ENCODE results near the gene LCN2.

Gene LCN2

DNA sequence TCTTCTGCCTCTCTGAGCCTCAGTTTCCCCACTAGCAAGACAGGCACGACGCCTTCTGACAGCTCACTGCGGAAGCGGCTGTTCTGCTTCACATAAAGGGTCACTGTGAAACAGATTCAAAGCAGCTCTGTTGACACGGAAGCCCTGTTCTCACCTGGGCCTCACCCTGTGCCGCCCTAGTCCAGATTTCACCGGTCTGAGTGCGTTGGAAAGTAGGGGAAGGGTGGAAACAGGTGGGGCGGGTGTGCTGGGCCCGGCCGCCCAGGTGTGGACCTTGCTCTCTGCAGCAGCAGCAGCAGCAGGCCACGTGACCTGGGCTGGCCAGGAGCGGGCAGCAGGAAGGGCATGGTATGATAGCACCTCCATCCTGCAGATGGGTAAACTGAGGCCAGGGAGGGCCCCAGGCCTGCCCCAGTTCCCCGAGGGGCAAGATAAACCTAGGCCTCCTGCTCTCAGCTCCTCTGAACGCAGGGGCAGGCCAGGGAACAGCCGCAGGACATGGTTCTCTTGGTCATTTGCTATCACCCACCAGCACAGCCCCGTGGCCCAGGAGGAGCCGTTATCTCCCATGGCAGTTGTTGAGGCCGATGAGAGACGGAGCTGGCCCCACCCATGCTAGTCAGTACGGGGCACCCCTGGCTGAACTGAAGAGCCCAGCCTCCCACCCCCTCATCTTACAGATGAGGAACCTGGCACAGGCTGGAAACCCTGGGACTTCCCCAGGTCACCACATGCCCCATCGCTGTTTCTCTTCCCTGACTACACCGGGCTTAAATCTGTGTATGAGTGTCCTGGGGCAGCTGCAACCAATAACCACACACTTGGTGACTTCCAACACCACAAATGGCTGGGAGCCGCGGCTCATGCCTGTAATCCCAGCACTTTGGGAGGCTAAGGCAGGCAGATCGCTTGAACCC, 33.8 kb upstream of the LCN2 start:
- DNase-seq, result no peak

DNA sequence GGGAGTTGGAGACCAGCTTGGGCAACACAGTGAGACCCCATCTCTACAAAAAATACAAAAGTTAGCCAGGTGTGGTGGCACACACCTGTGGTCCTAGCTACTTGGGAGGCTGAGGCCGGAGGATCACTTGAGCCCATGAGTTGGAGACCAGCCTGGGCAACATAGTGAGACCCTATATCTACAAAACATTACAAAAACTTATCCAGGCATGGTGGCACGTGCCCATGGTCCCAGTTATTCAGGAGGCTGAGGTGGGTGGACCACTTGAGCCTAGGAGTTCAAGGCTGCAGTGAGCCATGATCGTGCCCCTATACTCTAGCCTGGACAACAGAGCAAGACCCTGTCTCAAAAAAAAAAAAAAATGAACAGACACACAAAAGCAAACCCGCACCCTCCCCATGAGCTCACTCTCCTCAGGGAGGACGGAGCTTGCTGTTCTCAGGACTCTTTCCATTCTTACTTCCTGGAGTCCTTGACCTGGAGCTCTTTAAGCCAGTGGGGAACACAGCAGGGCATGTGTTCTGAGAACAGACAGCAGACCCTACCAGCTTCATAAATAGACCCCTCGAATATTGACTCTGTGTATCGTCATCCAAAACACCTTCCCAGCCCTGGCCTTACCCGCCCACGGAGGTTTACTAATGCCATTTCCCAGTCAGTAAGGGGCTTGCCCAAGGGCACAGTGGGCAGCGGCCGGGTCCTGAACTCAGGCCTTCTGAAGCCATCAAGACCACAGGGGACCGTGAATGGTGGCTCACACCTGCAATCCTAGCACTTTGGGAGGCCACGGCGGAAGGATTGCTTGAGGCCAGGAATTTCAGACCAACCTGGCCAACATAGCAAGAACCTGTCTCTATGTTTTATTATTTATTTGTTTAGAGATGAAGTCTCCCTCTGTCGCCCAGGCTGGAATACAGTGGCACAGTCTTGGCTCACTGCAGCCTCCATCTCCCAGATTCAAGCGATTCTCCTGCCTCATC, 32.9 kb upstream of the LCN2 start:
- no peak for DNase-seq

DNA sequence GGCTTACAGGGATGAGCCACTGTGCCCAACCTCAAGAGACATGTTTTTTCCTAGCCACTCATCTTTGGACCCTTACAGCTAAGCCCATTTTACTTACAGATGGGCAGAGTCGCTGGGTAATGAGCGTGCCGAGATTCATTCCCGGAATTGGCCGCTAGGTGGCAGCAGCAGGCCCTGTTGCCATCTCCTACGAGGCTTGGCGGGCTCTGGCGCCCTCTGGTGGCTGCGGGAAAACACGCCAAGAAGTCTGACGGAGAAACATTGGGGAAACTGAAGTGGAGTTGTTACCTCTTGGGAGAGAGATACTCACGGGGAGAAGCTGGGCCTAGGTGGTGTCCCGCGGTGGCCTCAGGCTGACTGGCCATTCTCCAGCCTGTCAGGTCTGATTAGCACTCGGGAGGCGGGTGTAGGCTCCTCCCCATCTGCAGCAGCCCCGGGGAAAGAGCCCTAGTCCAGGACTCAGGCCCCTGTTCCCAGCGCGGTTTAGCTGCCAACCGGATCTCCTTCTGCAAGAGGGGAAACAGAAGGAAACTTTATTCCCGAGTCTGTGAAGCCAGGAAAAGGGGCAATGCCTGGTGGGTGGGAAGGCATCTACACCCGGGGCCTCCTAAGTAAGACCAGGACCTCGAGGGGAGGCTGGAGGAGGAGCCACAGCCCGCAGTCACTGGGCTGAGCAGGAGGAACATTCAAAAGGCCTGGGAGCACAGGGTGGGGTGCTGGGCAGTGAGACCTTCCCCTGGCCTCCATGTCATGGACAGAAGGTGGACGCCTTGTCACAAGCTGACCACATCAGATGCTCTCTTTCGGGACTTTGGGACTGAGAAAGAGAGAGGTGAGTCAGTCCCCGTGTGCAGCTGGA, 31.4 kb upstream of the LCN2 start:
- DNase-seq, result peak; percentile 97

DNA sequence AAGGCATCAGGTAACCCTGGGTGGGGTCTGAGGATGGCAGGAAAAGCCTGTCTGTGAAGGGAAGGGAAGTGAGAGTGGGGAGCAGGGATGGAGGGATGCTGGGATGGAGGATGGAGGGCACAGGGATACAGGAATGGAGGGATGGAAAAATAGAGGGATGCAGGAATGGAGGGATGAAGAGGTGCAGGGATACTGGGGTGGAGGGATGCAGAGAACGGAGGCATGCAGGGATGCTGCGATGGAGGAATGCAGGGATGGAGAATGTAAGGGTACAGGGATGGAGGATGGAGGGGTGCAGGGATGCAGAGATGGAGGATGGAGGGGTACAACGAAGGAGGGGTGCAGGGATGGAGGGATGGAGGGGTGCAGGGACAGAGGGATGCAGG, 30.8 kb upstream of the LCN2 start:
- DNase-seq, result no peak

DNA sequence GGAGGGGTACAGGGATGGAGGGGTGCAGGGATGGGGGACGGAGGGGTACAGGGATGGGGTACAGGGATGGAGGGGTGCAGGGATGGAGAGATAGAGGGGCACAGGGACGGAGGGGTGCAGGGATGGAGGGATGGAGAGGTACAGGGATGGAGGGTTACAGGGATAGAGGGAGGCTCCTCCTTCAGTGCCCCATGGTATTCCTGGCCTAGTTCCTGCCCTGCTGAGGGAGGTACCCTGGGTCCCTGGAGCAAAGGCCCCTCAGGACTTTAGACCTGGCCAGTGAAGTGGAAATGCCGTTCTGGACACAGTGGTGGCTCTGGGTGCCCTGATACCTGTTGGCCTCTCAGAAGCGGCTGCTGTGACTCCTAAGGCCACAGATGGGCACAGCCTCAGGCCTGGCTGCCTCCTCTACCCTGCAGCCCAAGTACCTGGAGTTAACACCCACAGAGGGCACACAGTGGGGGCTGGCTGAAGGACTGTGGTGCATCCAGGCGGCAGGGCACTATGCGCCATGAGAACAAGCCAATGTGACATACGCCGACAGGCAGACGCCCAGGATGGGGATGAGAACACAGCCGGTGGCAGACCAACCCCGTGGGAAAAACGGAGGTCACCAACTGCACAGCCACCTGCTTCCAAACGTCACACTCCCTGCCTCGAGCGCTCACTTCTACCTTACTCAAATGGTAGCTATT, 30.1 kb upstream of the LCN2 start:
- DNase-seq, result no peak

DNA sequence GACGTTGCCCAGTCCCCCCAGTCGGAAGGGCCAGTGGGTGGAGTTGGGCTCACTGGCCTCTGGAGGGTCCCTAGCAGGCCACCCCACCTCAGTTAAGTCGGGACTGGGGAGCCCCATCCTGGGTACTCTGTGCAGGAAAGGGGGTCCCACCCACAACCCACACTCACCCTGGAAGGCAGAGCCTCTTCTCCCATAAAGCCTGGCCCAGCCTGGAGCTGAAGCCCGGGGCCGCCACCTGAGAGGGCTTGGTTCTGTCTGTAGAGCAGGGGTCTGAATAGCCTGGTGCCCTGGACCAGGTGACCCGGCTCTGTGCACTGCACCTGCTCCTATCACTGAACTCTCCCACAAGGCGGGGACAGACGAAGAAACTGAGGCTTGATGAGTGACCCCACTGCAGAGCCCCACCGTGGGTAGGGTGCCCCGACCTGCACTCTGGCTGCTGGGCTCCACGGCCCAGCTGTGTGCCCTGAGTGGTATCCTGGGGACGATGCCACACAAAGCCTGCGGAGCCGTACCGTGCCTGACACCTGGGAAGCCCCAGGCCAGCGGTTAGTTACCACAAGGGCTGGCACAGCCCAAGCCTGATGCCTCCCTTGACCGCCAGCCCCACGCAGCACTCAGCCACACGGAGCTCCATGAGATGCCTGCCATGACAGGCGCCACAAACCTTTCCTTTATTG, 29.1 kb upstream of the LCN2 start:
- DNase-seq, result no peak

DNA sequence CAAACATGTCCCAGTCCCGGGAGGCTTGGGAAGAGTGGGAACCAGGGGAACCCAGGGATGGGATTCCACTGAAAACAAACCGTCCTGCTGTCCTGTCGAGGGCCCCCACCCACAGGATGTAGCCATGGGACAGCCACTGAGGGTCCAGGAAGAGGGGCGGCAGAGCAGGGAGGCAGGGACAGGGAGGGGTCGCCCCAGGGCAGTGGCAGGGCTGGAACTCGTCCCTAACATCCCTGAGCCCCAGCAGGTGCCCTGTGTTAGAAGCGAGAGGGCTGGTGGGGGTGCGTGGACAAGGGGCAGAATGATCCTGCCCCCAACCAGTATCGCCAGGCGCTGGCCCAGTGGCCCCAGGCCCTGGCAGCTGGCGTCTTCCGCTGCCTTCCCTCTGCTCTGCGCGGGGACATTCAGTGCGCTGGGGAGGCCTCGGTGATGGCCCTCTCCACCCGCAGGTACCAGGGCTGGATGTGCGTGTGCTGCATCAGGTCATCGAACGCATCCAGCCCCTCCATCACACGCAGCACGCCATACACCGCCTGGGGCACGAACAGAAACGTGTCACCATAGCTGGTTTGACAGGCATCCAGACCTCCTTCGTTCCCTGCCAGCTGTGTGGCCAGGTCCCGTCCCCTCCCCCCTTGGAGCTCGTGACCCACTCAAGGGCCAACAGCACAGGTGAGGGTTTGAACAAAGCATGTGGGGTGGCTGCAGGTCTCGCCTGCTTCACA, 28.4 kb upstream of the LCN2 start:
- no peak for DNase-seq

DNA sequence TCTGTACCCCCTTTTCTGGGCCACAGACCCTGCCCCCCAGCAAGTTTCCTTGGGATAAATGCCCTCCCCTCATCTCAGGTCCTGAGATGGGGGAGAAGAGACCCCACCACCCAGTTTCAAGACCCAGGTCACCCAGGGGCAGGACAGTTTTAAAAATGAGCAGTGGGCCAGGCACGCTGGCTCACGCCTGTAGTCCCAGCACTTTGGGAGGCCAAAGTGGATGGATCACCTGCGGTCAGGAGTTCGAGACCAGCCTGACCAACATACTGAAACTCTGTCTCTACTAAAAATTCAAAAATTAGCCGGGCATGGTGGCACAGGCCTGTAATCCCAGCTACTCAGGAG, 27.8 kb upstream of the LCN2 start:
- DNase-seq, result no peak

DNA sequence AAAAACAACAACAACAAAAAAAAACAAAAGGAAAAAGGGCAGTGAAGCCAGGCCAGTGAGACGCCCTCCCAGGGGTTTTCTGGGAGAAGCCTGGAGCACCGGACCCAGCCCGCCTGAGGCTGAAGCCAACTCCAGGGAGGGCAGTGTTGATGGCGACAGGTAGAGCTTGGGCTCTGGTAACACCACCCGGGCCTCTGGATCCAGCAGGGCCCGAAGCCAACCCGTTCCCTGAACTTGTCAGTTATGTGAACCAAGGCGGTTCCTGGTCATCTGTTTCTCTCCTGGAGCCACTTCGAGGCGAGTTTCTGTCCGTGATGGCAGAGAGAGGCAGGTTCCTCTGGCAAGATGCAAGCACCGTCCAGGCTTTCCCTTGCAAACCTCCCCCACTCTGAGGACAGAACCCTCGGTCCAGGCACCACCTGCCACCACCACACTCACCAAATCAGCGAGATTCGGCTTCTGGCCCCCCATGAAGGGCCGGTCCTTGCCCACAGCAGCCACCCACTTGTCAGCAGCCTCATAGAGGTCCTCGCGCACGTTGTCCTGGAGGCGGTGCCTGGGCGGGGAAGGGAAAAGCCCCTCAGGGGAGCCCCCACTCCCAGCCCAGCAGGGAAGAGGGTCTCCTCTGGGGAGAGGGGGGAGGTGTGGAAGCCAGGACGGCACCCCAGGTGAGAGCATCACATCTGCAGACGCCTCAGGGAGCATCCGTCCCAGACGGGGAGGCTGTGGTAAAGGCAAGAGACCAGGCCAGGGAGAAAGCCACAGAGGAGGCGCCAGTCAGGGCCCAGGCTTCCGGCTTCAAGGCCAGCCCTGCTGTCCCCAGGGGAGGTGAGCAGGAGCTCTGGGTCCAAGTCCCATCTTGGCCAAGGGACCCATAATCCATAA, 27.1 kb upstream of the LCN2 start:
- DNase-seq, result no peak

DNA sequence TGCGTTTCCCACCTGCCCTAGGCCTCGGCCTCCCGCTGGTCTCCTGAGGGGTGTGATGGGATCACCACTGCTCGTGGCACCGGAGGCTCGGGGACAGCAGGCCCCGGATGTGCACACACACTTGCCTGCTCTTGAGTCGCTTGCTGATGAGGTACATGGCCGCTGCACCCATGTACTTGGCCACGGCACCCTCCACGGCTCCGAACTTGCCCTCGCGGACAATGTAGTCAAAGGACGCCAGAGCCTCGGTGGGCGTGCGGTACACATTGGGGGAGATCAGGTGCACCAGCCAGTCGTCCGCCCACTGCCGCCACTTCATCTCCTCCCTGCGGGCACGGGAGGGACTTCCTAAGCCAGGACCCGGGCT, 26.5 kb upstream of the LCN2 start:
- DNase-seq, result no peak

DNA sequence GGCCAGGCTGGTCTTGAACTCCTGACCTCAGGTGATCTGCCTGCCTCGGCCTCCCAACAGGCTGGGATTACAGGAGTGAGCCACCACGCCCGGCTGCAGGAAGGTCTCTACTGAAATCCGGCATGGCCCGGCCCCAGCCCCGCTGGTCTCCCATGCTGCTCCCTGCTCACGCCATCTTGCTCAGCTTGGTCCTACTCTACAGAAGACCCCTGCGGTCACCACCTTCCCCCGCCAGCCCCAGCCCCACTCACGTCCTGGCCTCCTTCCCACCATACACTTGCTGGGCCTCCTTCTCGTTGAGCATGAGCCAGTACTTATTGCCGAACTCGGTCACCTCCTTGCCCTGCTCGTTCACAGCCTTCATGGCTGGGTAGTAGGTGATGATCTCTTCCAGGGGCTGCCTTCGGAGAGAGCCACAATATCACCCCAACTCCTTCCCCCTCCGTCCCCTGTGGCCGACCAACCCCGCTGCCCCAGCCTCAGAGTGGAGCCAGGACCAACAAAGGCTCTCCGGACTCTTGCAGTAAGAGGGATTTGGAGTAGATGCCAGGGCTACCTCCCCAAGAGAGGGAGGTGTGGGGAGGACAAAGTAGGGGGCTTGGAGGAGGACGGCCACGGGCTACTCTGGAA, 25.7 kb upstream of the LCN2 start:
- no peak for DNase-seq

DNA sequence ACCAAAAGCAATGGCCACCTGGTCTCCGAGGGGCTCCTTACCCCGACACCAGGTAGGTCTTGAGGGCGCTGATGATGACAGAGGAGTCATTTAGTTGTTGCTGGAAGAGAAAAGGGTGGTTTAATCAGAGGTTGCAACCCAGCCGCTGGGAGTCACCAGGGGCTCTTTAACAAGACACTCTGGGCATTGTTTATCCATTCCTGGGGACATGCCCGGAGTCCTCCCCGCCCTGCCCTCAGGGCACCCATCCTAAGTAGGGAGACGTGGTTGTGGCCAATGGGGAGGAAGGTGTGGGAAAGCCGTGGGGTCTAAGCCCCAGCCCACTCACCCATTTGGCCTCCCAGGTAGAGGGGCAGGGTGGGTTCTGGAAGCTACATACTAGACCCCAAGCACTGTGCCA, 24.8 kb upstream of the LCN2 start:
- no peak for DNase-seq

DNA sequence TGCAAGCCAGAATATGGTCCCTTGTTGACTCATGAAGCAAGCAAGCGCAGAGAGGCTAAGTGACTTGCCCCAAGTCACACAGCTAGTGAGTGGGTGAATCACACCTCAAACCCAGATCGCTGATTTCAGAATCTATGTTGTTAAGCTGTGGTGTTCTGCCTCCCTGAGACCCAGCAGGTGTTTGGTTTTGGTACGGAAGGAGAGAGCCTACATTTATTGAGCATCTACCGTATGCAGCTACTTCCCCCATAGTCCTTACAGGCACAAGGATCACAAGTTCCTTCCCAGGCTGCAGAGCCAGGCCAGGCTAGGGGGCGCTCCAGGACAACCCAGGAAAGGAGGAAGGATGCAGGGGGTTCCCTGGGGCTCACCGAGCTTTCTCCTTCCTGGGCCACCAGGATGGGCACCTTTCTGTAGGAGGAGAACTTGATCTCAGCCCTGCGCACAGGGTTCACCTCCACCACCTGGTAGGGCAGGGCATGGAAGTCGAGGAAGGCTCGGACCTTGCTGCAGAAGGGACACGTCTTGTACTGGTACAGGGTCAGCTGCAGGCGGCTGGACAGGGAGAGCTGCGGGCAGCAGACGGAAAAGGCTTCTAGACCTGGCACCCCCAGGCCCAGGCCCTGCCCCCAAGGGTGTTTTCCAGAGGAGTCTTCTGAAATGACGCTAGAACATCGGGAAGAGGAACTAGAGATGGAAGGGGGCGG, 24.2 kb upstream of the LCN2 start:
- DNase-seq, result peak; percentile 71

DNA sequence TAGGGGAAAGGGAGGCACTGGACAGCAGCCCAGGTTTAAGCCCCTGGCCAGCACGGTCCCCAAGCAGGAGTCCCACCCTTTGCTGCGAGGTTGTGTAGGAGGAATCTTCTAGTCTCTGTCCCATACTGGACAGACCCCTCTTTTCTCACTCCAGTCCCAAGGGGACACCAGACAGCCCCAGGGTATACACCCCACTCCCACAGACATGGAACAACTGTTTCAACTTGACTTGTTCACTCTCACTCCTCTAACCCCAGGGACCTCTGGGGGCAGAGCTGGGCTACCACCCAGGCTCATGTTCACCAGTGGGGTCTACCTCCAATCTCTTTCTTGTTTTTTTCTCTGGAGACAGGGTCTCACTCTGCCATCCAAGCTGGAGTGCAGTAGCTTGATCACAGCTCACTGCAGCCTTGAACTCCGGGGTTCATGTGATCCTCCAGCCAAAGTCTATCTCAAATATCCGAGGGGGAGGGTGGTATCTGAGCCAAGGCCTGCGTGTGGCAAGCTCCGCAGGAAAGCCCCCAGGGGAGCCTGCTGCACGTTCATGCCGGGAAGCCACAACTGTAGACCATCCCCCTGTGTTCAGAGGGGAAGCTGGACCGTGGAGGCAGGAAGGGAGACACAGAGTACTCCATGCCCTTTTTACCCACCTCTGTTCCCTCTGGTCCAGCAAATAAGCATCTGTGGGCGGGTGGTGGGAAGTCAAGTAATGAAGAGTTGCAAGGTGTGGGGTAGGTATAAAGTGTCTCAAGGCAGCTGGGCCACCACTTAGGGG, 23.5 kb upstream of the LCN2 start:
- DNase-seq, result no peak

DNA sequence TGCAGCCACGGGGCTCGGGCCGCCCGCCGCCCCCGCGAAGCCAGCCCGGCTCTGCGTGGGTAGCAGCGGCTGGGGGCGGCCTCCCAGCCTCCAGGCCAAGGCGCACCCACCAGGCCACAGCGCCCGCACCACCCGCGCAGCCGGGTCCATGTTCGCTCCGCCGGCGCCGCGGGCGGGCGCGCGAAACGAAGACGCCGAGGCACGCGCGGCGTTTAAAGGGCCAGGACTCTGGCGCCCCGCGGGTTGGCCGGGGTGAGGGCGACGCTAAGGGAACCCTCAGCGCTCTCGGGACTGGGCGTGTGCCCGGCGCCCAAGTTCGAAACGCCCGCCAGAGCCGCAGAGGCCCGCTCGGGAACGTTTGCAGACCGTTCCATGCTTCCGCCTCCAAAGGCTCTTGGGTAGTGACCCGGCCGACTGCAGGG, 21.7 kb upstream of the LCN2 start, which contains the start of gene PTGES2:
Gene PTGES2 (minus strand): TSS at position 162 of the 422 bp plus-strand sequence. CDS start 12 bp downstream, at position 150.
- peak; percentile 90 for DNase-seq

DNA sequence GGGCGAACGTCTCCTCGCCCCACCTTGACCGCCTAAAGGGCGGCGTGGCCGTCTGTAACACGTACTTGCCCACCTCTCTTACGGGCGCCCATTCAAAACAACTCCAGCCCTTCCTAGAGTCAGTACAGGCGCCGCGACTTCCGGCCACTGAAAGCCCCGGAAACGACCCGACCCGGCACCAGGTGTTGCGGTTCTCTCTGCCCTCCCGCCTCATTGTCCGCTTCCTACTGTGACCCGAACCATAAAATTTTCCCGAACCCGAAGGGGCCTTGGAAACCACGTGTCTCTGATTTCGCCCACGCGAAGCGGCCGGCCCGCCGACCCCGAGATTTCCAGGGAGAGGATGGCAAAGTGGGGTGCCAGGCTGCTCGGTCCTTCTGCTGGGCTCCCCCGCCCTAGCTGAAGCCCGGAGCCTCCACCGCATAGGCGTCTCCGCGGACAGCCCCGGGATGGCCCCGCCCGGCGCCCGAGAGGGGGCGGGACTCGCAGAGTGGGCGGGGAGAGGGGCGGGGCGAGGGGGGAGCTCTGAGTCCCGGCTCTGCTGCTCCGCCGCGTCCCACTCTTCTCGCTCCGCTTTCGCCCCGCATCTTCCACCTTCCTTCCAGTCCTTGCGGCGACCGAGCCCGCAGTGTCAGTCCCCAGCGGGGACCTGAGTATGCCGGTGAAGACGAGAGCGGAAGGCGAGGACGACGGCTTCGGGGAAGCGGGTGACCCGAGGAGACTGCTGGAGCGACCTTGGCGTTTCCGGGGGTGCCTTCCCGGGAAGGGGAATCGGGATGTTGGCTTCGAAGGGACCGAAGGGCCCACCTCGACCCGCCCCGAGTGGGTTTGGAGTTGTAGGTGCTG, 21.0 kb upstream of the LCN2 start:
- DNase-seq, result peak; percentile 93

Data from right forelimb (tissue), 1 donor.